HG02759 (cell line): ENCODE results near the gene SEMA3D.

ENCODE experiments used
- ATAC-seq: cut with Tn5 transposase; IDR thresholded peaks from one replicate; pipeline ENCODE4 v1.9.1; 2021; ENCODE audit warnings: mild to moderate bottlenecking, moderate library complexity; ENCODE audit not compliant: unreplicated experiment

The SEMA3D gene

GRCh38 chr7:85039196-85039923, 147.5 kb downstream of the SEMA3D start:
- peak; percentile 76 for ATAC-seq

DNA sequence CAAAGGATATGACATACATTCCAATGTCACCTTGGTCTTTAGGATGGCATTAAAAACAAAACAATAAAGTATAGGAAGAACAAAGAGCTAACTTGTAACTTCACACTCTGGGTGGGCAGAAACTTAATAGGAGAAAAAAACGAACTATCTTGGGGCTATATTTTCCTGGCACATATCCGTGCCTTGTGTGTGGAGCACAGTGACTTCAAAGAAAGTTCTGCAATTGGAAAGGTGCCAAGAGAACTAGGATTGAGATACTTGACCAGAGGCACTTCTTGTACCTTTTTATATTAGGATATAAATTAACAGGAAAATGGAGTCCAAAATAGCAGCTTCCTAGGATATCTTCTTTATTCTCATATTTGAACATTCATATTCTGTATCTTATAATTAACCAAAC, 148.4 kb downstream of the SEMA3D start:
- ATAC-seq, result no peak

DNA sequence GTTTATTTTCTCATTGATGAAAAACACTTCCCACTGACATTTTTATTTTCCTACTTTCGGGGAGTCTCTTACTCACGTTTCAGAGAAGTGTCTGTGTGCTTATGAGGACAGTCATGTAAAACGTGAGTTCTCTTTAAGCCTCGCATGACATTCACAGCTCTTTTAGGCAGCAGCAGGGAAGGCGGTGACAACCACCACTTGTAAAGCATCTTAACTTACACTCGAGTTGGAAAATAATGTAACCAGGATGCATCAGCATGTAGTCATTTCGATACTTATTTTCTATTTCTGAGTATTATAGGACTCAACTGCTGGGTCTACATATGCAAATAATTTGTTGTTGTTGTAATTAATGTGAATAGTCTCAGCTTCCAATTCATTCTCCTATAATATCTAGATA, 153.6 kb downstream of the SEMA3D start:
- no peak for ATAC-seq

DNA sequence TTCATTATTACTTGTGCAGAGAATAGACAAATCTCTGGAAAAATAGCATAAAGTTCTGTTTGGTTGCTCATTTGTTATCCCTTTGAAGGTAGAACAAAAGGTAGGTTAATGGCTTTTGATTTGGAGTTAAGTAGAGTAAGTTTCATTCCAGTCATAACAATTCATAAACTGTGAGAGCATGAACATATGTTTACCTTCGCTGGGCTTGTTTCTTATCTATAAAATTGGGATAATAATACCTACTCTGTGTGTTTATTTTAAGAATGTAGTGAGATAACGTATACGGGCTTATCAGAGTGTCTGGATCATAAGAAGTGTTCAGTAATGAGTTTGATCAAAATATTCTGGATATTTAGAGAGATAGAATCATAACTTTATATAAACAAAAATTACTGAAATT, 155.4 kb downstream of the SEMA3D start:
- no peak for ATAC-seq

- no peak for ATAC-seq
These were observed 156.0 kb downstream of the SEMA3D start for GRCh38 chr7:85030893-85031292.

DNA sequence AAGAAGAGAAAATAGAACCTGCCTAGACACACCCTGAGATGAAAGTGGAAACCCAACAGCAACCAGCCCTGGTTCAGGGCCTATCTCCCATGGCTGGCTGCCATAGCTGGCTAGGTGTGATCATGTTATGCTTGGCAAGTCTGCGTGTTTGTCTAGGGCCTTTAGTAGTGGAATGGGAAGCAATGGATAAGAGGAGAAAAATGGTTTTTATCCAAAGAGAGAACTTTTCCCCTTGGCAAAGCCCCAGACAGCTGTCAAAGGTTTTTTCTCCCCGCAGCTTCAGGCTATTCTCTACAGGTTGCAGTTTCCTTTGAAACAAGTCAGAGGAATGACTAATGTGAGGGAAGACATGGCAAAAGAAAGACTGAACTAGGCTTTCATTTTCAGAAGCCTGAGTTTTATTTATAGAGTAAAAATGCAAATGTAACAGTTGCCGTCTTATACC, 161.5 kb downstream of the SEMA3D start:
- ATAC-seq, result no peak

DNA sequence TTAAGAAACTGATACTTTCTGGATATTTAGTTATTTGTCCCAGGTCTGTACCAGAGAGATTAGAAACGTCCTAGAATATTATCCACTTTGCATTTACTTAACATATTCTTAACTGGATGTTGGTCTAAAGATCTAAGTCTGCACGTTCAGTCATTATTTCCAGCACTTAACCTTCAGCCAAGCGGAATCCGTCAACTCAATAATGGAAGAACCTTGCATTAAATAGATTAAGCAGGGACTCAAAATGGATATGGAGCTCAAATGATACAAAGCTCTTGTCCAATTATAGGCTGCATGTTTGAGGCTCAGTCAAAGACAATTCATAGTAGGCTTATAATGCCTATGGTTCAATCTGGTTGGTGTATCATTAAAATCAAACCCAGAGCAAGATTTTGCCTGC, 162.9 kb downstream of the SEMA3D start:
- no peak for ATAC-seq

DNA sequence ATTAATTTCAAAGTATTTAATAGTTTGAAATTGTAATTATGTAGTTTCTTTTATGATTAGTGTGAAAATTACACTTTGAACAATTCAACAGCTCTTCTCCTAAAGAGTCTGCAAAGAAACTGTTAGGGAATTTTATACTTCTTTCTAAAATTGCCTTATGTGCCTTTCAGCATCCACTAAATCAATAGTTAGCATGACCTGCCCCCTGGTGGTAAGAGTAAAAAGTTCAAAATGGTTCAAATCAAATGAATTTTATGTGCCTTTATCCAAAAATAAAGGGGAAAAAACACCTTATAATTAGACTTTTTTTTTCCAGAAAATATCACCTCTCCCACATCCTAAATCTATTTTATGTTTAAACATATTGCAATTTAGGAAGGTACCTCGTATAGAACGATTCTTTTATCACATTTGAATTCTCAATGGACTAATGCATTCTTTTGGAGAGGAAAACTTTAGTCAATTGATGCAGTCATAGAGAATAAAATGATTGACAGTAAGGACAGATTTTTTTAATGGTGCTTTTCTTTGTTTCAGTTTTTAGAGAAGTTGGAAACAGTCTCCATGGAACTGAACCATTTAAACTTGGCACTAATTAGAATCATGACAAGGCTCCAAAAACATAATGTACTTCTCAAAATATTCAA, 163.7 kb downstream of the SEMA3D start:
- no peak for ATAC-seq

GRCh38 chr7:85022064-85022697, 164.7 kb downstream of the SEMA3D start:
- no peak for ATAC-seq

- no peak for ATAC-seq
These were observed 165.7 kb downstream of the SEMA3D start for GRCh38 chr7:85021101-85021704.

DNA sequence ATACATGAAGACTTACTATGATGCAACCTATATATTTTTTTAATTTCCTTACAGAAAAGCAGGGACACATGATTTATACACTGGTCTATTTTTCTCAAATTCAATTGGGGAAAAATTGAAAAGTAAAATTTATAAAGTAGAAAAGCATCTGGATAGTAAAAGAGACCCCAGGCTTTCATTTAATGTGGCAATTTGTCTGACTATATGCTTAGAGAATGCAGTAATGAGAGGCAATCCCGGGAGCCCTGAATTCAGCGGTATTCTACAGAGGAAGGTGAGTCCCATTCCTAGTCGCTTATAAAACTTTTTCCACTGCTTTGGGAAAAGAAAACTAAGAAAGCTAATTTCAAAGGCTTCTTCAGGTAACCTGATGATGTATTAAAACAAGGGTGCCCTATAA, 167.1 kb downstream of the SEMA3D start:
- no peak for ATAC-seq

GRCh38 chr7:85019176-85019575, 167.7 kb downstream of the SEMA3D start:
- ATAC-seq, result no peak

- no peak for ATAC-seq
These were observed 168.4 kb downstream of the SEMA3D start for GRCh38 chr7:85018498-85018897.

DNA sequence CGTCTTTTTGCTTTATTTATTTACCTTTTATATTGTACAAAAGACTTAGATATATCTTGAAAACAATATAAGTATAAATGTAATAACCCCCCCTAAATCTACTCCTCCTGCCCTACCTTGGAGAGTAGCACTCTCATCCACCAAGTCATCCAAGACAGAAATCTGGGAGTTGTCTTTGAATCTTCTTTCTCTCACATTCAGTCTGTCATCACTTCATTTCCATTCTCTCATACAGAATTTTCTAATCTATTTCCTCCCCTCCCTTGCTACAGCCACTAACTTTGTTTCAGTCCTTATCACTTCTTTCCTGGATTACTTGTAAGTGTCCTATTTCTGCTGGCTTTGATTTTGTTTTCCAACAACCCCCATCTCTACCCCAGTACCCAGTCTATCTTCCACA, 170.6 kb downstream of the SEMA3D start:
- ATAC-seq, result no peak

DNA sequence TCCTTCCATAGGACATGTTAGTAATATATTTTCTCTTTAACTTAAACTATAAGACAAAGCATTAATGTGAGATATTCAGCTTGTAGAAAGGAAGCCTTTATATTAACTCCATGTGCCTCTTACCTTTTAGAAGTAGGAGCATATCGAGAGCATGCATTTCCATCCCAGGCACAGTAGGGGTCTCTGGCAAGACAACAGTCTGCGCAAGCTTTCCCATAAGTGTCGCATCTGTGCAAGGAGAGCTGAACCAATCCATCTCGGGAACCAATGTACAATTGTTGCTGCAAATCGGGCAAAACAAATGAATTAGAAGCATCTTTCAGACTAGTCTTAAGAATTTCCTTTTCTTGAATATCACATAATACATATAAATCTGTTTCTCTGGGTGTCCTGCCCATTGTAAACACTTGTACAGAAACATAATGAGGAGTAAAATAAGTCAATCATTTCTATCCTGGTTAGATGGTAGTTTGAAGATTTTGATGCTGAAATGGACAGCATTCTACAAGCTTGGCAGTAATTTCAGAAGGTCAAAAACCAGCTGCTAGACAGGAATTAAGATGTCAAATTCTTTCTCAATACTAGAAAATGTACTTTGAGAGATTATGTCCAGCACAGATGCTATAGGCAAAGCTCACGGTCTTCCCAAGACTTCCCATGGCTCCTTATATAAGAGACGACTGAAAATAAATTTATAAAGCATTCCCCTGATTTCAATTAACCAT, 171.8 kb downstream of the SEMA3D start:
- ATAC-seq, result no peak

DNA sequence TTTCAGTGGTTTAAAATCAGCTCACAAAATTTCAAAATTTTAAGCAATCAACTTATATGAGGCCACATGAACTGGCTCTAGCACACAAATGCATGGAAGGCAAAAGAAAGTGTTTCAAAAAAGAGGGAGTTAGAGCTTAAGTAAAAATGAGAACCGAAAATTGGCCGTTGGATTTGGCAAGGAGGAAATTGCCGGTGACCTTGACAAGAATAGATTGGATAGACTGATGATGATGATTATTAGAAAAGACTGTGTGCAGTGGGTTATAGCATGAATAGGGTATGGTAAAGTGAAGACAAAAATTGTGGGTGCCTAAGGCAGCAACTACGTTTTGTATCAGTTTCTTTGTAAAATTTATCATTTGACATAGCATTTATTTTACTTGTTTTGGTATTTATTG, 175.7 kb downstream of the SEMA3D start:
- ATAC-seq, result no peak

GRCh38 chr7:85010306-85010705, 176.6 kb downstream of the SEMA3D start:
- no peak for ATAC-seq

DNA sequence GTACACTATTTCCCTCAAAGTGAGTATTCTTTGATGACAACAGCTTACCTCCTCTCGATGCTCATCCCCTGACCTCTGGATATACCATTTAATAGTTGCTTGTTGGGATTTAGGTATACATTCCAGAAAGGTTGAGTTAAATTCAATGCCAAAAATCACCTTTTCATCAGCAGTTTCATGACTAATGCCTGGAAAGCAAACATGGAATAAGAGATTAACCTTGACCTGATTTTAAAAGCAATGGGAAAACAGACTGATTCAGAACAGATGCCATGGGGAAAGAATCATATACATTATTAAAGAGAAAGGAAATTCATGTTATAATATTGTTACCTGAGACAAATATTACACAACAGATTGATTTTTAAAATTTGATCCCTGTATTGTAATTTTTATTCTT, 180.1 kb downstream of the SEMA3D start:
- ATAC-seq, result no peak

DNA sequence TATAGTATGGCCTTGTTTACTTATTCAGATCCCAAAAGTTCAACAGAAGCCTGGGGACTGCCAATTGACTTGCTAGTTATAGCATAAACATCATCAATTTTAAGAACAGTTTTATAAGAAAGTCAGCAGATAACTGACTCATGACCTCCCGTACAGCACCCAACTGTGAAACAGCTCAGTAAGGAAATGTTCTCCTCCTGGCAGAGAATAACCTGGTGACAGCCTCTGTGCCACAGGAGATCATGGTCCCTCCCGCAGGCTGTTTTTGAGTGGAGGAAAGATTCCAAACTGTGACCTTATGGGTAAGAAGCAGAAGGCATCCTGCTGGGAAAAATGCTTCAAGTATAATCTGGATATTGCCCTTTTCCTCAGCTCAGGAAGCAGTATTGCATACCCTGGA, 182.5 kb downstream of the SEMA3D start:
- no peak for ATAC-seq

DNA sequence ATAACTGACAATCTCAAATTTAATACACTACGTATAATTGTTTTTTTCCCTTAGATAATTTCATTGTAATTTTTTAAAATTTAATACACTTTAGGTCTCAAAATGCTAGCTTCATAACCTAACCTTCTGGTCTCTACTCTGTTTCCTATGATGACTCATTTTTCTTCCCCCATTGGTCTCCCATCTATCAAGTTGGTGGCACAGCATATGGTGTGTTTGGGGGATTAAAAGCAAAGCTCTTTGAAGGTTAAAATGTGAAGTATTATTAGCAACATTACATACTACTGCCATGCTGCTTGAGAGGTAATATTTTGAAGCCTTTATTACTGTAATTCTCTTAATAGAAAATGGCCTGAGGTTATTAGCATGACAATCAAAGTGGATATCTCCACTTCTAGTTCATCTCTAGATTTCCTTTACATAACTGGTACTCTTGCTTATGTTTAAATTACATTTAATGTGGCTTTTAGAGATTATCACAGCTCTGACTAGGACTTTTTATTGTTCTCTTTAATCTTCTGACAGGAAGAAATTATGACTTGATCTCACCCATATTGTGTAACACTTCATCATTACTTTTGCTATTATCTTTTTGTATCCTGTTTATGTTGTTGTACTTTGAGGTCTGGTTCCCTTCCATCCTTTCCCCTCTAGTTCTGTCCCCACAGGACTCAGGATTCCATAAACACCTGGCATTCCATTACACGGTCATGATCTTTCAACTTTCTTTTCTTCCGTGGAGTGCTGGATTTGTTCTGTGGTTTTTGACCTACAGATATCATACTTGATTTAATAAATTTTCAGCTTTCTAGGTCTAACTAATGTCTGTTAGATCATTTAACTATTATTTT, 185.1 kb downstream of the SEMA3D start:
- ATAC-seq, result no peak
